Stimulated activated CD4-positive, alpha-beta T cell treated with anti-CD3 and anti-CD28 coated beads, Interleukin-12 subunit alpha, Interleukin-12 subunit beta, amount 100 ng/mL, for 48 hours (primary cell): ENCODE data around the gene C18orf63.

Source experiments
- DNase-seq, 3 donors: peaks; one replicate each; pipeline ENCODE4 v3.0.0-alpha.2; 2020; ENCODE audit warnings: low read depth in 2 of 3, low spot score in 1 of 3

Gene C18orf63

DNA sequence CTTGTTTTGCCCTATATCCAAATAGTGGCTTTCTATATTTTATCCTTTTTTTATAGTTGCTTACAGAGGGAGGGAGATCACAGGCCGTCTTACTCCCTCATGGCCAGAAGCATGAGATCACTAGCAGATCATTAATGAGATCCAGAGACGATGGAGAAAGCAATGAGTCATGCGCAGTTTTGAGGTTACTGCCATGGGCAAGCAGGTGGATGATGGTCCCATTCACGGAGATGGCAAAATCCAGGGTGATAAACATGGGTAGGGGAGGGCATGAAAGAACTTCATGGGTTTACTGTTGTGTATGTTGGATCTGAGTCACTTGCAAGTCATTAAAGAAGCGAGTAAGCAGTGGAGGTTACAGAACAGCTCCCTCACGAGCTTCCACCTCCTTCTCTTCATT is 60.4 kb downstream of the C18orf63 start:
- DNase-seq: no peak

DNA sequence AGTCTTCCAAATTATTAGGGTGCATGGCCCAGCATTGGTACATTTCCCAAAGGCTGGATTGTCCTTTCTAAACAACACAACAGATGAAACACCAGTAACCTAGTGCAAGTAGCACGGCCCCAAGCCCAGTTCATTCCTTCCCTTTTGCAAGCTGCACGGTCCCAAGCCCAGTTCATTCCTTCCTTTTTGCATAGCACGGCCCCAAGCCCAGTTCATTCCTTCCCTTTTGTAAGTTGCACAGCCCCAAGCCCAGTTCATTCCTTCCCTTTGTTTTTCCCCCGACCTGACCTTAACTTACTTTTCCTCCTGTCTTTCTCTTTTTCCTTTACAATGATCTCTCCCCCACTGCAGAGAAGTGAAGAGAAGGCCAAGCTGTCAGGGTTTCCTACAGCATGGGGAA is 60.9 kb downstream of the C18orf63 start:
- DNase-seq: no peak

DNA sequence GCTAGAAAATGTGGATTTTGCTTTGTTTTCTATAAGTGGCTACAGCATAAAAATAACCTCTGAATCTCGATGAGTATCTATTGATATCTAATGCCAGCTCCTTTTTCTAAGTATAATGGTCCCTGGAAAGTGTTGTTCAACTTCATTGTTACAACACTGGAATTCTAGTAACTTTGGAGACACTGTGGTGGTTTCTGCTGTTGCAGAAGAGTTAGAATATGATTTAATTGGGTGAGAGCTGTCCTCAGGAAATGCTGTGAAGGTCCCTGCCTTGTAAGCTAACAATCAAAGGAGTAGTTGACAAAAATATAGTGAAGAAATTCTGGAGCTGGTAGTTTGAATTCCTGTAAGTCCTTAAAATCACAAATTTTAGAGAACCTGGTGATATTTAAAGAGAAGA is 62.1 kb downstream of the C18orf63 start:
- no peak for DNase-seq

DNA sequence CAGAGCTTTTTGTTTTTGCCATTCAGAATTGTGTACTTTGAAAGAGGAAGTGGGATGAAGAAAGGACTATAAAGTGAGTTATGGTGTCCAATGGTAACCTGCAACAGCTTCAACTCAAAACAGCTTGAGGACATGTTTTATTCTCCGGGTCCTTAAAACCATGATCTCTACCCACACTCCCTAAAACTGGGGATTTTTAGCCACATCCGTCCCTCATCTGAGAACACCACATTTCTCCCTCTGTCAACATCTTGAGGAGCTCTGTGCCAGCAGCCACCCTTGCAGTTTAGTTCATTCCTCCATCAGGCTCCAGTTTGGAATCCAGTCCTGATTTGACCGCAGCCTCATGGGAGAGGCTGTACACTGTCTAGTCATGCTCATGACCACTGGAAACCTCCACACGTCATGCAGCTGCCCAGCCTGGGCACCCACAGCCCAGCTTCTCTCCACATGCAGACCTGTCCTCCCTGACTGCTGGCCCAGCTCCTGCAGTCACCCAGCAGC is 62.6 kb downstream of the C18orf63 start:
- no peak for DNase-seq

DNA sequence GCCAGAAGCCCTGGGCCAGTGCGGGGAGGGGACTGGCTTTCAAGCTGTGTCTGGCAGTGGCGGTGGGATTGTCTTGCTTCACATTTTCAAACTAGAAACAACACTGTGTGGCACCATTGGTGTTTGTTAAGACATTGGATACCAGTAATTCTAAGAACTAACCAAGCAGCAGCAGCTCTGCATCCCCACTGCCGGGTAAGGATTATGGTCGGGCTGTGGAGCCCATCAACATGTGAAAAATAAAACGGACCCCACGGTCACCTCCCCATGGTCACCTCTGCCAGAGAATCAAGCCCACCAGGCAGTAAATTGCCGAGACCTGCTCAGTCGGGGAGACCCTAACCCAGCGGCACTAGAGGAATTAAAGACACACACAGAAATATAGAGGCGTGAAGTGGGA is 65.3 kb downstream of the C18orf63 start:
- no peak for DNase-seq

DNA sequence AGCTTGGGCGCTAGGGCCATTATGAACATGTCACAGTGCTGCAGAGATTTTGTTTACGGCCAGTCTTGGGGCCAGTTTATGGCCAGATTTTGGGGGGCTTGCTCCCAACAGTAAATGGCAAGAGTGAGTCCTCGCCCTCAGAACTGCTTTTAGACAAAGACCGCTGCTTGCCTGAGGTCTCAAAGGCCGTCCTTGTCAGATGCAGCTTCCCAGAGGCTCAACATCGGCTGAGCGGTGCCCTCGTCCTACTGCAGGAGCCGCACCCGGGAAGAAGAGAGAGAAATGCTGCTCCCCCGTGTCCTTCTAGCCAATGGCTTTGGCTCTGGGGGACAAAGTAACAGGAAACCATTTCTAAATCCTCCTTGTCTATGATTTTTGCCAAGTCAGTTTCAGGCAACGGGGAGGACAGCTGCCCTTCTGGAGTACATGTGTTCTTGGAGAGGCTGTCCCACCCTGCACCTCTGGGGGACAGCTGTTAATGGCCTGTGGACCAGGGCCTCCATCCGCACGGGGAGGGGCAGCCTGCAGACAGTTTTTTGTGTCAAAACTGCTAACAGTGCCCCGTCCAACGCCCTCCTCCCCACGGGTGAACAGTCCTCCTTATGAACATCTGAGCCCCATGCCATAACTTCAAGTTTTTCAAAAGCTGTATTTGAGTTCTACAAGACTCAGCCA is 66.1 kb downstream of the C18orf63 start:
- DNase-seq: no peak

DNA sequence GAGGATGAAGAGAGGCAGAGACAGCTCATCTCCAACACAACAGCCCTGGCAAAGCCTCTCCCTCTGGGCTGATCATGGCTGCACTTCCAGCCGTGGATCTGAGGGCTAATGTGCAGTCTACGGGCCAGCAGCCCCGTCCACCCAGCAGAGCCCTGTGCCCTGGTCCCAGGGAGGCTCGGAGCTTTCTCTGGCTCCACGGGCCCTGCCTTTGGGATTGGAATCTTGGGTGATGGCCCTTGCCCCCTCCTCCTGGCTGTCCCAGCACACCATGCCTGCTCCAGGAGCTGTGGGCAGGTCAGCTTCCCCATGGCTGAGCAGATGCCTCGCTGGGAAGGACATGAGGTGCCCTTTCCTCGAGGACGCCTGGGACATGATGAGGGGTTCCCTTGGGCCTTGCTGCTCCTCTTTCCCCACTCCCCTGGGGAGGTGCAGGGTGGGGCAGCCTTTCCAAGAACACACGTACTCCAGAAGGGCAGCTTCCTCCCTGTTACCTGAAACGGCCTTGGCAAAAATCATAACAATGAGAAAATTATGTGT is 66.9 kb downstream of the C18orf63 start:
- no peak for DNase-seq

DNA sequence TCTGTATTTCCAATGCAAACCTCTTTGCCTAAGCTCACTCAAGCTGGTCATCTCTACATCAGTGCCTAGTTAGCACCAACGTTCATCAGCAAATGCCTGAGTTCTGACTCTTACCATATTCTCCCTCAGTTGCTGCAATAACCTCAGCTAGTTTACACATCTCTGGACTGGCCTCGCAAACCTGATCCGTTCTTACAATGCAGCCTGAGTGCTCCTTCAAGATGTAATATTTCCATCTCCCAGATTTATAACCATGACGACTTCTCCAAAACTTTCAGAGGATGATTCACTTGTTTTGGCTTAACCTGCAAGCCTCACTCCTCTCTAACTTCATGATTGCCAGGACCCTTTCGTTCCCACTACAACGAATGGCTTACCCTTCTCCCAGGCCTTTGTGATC is 71.7 kb downstream of the C18orf63 start:
- no peak for DNase-seq

DNA sequence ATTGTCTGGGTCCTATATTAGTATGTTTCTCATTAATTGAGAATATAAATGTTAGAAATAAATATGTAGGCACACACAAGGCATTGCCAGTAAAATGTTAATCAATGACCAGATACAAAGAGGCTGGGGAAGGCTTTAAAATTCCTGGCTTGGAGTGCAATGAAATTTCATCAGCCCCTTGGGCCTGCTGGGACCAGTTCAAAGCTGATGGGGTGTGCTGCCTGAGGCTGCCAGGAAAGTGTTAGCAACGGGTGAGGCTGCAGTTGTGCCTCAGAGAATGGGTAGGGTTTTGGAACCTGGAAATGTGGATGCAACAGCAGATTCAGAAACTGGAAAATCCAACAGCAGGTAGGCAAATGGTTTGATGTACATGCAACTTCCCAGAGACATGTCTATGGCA is 72.6 kb downstream of the C18orf63 start:
- no peak for DNase-seq

DNA sequence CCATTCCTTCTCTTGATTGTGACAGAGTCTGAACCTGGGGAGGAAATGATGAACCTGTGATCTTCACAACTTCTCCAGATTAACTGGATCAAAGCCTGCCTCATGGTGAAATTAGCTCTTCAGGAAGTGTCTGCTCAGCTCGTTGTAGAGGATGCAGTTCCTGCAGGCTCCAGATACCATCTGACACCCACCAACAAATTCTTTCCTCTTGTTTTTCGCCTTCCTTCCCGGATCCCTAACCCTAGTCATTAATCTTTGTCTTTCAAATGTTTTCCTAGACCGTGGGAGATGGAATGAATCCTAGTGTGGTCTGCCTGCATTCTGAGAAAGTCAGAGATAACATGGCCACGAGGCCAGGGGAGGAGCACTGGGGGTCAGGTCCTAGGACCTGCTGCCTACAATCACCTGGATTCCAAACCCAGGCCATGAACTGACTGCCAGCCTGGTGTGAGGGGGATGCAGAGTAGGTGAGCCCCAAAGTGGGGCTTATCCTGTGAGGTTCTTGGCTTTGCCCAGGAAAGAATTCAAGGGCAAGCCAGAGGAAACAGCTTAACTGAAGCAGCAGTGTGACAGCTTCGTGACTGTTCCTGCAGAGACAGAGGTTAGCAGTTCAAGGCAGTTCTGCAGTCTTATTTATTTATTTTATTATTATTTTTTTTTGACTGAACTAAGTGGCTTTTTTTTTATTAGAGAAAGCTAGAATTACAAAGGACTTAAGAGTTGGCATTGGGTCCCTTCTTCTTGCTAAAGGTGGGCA is 73.7 kb downstream of the C18orf63 start:
- DNase-seq: no peak

DNA sequence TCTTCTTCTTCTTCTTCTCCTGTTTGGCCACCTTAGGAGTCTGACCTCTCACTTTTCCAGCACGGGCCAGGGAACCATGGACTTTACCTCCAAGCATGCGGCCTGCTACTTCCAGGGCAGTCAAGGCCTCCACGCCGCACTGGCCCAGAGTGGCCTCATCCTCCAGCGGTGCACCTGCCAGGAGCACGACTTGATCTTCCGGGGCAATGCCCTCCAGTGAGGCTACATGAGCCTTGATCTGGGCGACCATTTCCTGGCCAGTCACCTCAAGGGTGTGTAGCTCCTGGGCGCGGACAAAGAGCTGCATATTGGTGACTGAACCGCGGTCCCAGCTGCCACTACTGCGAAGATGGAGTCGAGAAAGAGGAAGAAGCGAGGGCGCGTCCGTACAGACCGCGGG is 74.4 kb downstream of the C18orf63 start:
- no peak for DNase-seq

DNA sequence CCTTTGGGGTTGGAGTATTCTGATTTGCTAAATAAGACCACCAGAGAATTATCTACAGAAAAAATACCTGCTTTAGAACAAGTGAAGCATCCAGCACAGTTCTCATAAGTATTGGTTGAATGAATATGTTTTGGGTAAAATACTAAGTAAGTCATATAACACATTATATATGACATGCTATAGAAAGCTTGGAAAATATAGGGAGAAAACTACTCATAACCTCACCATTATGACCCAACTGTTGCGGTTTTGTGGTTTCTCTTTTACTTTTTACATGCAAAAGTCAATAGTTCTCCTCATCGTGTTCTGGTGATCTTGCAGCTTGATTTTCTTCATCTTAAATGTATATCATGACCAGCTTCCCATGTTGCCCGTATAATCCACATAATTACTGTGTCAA is 75.3 kb downstream of the C18orf63 start:
- DNase-seq: no peak

DNA sequence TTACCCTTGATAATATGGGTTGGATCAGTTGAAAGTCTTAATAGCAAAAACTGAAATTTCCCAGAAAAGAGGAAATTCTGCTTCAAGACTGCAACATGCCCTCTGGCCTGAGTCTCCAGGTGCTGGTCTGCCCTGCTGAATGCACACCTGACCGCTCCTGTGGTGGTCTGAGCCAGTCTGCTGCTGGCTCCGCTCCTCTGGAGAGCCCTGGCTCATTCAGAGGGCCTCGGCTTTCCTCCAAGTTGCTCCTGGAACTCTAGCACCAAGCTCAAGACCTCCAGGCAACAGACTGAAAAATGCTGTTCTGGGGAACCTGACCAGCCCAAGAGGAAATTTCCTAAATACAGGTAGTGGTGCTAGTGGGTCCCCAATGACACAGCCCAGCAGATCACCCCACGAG is 76.7 kb downstream of the C18orf63 start:
- no peak for DNase-seq

DNA sequence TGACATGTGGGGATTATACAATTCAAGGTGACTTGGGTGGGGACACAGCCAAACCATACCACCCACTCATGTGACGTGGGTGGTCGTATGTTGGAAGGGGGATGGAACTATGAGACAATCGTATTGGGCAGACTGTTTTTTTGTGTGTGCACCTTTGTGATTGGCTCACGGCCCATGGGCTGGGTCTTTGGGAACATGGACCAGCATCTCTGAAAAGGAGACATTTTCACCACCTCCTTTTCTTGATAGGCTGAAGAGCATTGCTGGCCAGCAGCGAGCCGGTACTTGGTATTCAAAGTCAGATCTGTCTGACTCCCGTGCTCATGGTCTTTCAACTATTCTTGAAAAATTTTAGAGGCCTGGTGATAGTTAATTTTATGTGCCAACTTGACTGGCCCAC is 79.4 kb downstream of the C18orf63 start:
- DNase-seq: no peak

DNA sequence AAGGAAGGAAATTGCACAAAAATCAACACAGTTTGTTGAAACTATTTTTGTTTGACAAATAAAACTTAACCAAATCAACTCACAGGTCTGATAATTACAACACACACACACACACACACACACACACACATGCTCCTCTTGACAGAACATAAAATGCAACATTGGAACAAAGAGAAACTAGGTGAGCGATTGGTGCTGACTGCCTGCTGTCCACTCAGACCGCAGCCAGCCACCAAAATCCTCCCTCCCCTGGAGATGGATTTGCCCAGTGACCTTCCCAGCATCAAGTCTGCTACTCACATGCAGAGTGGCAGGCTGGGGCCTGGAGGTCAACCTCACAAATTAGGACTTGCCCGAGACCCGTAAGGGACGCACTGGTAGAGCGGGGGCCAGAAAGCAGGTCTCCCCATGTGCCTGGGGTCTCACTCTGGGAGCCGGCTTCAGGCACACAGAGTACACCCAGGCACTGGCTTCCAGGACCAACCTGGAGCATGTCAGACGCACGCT is 80.1 kb downstream of the C18orf63 start:
- DNase-seq: no peak

DNA sequence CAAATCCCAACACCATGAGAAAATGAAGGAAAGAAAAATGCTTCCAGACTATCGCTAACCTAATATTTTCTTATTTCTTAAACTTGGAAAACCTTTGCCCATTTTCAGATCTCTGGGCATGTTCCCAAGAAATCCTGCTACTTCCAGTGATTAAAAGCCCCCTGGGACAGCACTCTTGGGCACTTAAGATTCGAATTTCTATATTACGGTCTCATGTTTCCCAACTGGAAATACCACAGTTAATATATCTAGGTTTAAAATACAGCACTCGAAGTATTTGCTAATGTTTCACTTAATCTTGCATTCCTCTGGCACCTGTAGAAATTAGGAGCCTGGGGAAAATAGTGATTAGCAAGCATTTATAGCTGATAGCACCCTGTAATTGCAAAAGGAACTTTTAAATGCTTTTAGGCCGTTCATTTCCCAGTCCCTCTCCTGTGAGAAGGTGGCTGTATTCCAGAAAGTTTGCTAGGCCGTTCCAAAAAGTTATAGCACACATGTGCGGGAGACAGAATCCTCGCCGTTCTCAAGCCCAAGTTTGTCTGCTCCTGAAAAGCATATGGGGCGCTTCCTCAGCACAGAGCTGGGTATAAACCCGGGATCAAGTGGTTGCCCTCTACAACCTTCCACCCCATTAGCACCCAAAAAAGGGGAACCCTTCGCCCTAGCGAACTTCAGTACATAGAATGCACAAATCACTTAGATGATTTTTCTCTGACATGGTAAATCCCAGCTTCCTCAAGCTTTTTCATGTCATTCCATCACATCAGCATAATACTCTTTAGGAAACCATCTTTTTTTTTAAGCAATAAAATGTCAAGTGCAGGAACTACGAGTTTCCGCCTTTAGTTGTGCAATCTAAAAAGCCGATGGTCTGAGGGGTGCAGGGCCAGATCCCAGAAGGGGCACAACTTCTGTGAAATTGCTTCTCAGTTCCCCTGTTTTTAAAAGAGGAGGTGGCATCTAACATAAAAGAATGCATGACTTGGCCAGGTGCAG is 80.8 kb downstream of the C18orf63 start:
- no peak for DNase-seq

DNA sequence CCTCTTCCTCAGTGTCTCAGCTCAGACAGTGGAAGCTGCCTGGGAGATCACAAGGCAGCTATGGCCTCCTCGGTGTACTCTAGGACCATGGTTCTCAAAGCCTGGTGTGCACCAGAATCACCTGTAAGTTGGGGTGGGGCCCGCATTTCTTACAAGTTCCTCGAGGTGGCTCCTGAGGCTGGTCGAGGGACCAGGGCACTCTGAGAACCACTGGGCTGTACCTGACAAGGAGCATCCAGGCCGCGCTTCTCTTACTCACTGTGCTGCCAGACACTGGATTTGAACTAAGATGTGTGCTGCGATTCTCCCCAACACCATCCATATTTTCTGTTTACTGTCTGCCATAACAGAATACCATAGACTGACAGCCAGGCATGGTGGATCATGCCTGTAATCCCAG is 81.9 kb downstream of the C18orf63 start:
- no peak for DNase-seq

DNA sequence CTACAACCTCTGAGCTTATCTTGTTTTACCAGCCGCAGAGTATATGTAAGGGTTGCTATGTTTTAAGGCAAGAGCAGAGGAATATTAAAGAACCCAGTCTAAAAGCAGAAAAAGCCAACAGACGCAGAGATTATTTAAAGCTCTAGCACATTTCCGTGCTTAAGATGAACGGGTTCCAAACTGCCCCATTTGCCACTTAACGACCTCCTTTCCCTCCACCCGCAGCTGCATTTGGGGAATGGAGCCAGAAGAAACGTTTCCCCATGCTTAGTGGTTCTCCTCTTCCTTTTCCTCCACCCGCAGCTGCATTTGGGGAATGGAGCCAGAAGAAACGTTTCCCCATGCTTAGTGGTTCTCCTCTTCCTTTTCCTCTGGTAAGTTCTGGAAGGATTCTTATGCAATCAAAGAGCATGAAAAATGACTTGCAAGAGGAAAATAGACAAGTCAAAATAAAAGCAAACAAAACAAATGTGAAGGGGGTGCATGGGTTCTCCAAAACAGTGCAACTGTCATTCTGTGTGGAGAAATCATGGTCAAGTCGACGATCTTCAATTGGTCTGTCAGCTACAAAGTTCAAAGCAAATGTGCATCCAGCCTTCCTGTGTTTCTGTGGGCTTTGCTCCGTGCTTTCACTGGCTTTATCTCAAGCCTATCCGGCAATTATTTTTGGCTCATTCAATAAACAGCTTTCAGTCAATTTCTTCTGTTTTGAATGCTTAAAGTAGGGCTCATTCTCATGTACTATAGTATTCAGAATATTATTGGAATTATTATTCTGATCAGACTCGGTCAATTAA is 83.7 kb downstream of the C18orf63 start:
- no peak for DNase-seq

DNA sequence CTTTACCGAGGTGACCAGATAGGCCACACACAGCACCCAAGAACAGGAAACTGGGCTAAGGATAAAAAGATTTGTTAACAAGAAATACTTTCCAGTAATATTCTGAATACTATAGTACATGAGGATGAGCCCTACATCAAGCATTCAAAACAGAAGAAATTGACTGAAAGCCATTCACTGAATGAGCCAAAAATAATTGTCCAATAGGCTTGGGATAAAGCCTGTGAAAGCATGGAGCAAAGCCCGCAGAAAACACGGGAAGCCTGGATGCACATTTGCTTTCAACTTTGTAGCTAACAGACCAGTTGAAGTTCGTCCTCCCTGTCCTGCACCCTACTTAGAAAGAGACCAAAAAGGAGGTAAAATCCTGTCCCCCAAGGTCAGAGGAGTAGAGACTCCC is 85.2 kb downstream of the C18orf63 start:
- no peak for DNase-seq

DNA sequence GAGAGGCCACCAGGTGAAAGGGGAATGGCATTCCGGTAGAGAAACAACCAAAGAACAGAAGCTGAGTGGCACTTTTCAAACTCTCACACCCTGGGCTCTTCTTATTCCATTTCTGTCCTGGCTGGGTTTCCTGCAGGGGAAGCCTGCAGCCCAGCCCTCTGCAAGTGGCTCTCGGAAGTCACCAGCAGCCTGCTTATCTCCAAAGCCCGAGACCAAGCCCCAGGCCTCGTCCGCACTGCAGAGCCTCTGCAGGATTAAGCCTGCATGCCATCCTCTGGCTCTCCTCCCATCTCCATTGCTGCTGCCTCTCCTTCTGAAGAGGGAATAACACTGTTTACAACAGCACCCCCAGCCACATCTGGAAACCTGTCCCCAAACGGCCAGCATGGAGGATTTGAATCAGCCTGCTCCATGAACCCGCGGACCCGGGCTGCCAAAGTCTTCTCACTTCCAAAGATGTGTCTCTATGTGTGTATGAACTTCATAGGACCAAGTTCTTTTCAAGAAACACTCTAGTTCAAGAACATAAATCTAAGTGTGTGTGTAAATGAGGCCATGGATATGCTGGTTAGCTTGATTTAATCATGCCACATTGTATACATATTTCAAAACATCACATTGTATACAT is 87.3 kb downstream of the C18orf63 start:
- DNase-seq: no peak
